H9 (cell line): ENCODE results near the gene OPN1SW. TPM values are rescaled to one million over a fixed set of nuclear protein-coding genes. Genes with fewer than 3 reads are reported as not detected.

Experiments used
- DNase-seq: peaks from one replicate; pipeline ENCODE4 v3.0.0-alpha.2; 2017
- H2AFZ ChIP-seq: one replicate; pipeline ENCODE4 v1.6.1; 2013; ENCODE audit warnings: mild to moderate bottlenecking, low read length, control low read depth, moderate library complexity
- H2AK5ac ChIP-seq: 2 replicates; pipeline ENCODE4 v1.6.1; 2013; ENCODE audit warnings: low read length, control low read depth, mixed read lengths; ENCODE audit not compliant: insufficient read length
- H2BK120ac ChIP-seq: one replicate; pipeline ENCODE4 v1.6.1; 2013; ENCODE audit warnings: low read depth, mild to moderate bottlenecking, low read length, control low read depth, inconsistent platforms; ENCODE audit not compliant: poor library complexity, severe bottlenecking
- H2BK12ac ChIP-seq: 2 replicates; pipeline ENCODE4 v1.6.1; 2013; ENCODE audit warnings: low read length, control low read depth, mixed read lengths, low read depth; ENCODE audit not compliant: insufficient read length
- H2BK15ac ChIP-seq: 2 replicates; pipeline ENCODE4 v1.6.1; 2013; ENCODE audit warnings: low read depth, low read length, control low read depth
- H2BK20ac ChIP-seq: one replicate; pipeline ENCODE4 v1.6.1; 2013; ENCODE audit warnings: low read depth, mild to moderate bottlenecking, low read length, control low read depth, inconsistent platforms; ENCODE audit not compliant: poor library complexity, severe bottlenecking
- H2BK5ac ChIP-seq: 2 replicates; pipeline ENCODE4 v1.6.1; 2013; ENCODE audit warnings: low read length, control low read depth, mixed read lengths; ENCODE audit not compliant: insufficient read length
- H3K14ac ChIP-seq: 2 replicates; pipeline ENCODE4 v1.6.1; 2013; ENCODE audit warnings: low read length, control low read depth; ENCODE audit not compliant: insufficient read depth
- H3K18ac ChIP-seq: 2 replicates; pipeline ENCODE4 v1.6.1; 2013; ENCODE audit warnings: low read depth, mild to moderate bottlenecking, mixed read lengths, low read length, control low read depth; ENCODE audit not compliant: insufficient read length
- H3K23ac ChIP-seq: 2 replicates; pipeline ENCODE4 v1.6.1; 2013; ENCODE audit warnings: low read length, control low read depth, mixed read lengths, low read depth; ENCODE audit not compliant: insufficient read length
- H3K23me2 ChIP-seq: 2 replicates; pipeline ENCODE4 v1.6.1; 2013; ENCODE audit warnings: low read depth, mild to moderate bottlenecking, mixed read lengths, low read length, control low read depth; ENCODE audit not compliant: insufficient read length, poor library complexity, severe bottlenecking
- H3K27ac ChIP-seq: 2 replicates; pipeline ENCODE4 v1.5.1; 2013; ENCODE audit warnings: low read length, control low read depth, mixed read lengths, low read depth; ENCODE audit not compliant: insufficient read length
- H3K27me3 ChIP-seq: 2 replicates; pipeline ENCODE4 v1.6.1; 2013; ENCODE audit warnings: low read length, control low read depth, inconsistent platforms; ENCODE audit not compliant: insufficient read depth
- H3K4ac ChIP-seq: 2 replicates; pipeline ENCODE4 v1.6.1; 2013; ENCODE audit warnings: low read depth, mild to moderate bottlenecking, control low read depth, inconsistent platforms, low read length, moderate library complexity
- H3K4me1 ChIP-seq: 2 replicates; pipeline ENCODE4 v1.6.1; 2013; ENCODE audit warnings: low read length, control low read depth, inconsistent platforms; ENCODE audit not compliant: insufficient read depth
- H3K4me2 ChIP-seq: 2 replicates; pipeline ENCODE4 v1.6.1; 2013; ENCODE audit warnings: low read length, control low read depth, mixed read lengths; ENCODE audit not compliant: insufficient read length, insufficient read depth
- H3K56ac ChIP-seq: 2 replicates; pipeline ENCODE4 v1.6.1; 2013; ENCODE audit warnings: low read depth, mild to moderate bottlenecking, mixed read lengths, low read length, control low read depth; ENCODE audit not compliant: insufficient read length
- H3K79me1 ChIP-seq: 2 replicates; pipeline ENCODE4 v1.6.1; 2013; ENCODE audit warnings: low read depth, mild to moderate bottlenecking, moderate library complexity, low read length, control low read depth, inconsistent platforms; ENCODE audit not compliant: insufficient read depth, poor library complexity, severe bottlenecking
- H3K79me2 ChIP-seq: 2 replicates; pipeline ENCODE4 v1.6.1; 2013; ENCODE audit warnings: low read length, control low read depth, inconsistent platforms; ENCODE audit not compliant: insufficient read depth
- H3K9ac ChIP-seq: 2 replicates; pipeline ENCODE4 v1.6.1; 2013; ENCODE audit warnings: low read length, control low read depth, mixed read lengths; ENCODE audit not compliant: insufficient read length; ENCODE audit errors: extremely low read depth
- H3K9me3 ChIP-seq: one replicate; pipeline ENCODE4 v1.6.1; 2013; ENCODE audit warnings: low read depth, low read length, inconsistent platforms; ENCODE audit not compliant: control insufficient read depth
- H3T11ph ChIP-seq: one replicate; pipeline ENCODE4 v1.6.1; 2013; ENCODE audit warnings: mild to moderate bottlenecking, low read length, control low read depth, inconsistent platforms
- H4K20me1 ChIP-seq: one replicate; pipeline ENCODE4 v1.6.1; 2013; ENCODE audit not compliant: control insufficient read depth, insufficient read length, insufficient read depth
- H4K5ac ChIP-seq: 2 replicates; pipeline ENCODE4 v1.6.1; 2013; ENCODE audit warnings: low read depth, mild to moderate bottlenecking, mixed read lengths, low read length, control low read depth; ENCODE audit not compliant: insufficient read length
- H4K8ac ChIP-seq: replicated peaks from 2 replicates; pipeline ENCODE4 v1.6.1; 2013; ENCODE audit warnings: low read length, control low read depth, mixed read lengths, low read depth; ENCODE audit not compliant: insufficient read length
- H4K91ac ChIP-seq: 2 replicates; pipeline ENCODE4 v1.6.1; 2013; ENCODE audit warnings: low read depth, mild to moderate bottlenecking, moderate library complexity, mixed read lengths, low read length, control low read depth; ENCODE audit not compliant: insufficient read length
- H3K27ac Mint-ChIP-seq, 3 experiments: 2 replicates in 2 of 3; 3 replicates in 1 of 3; pipeline ENCODE4 v1.8.0; 2020 to 2021; ENCODE audit warnings: mixed read lengths in 3 of 3, mild to moderate bottlenecking in 1 of 3, moderate library complexity in 1 of 3
- H3K27me3 Mint-ChIP-seq: 2 replicates; pipeline ENCODE4 v1.8.0; 2021; ENCODE audit warnings: low read depth, mild to moderate bottlenecking, moderate library complexity, mixed read lengths
- H3K36me3 Mint-ChIP-seq, 3 experiments: 2 replicates in 2 of 3; 3 replicates in 1 of 3; pipeline ENCODE4 v1.8.0; 2020 to 2021; ENCODE audit warnings: low read depth in 3 of 3, mixed read lengths in 3 of 3; ENCODE audit not compliant: insufficient read depth in 1 of 3
- H3K4me1 Mint-ChIP-seq, 2 experiments: 2 replicates each; pipeline ENCODE4 v1.8.0; 2020; ENCODE audit warnings: mixed read lengths in 2 of 2
- H3K4me3 Mint-ChIP-seq, 2 experiments: 2 replicates in 1 of 2; 3 replicates in 1 of 2; pipeline ENCODE4 v1.8.0; 2020 to 2021; ENCODE audit warnings: mild to moderate bottlenecking in 2 of 2, mixed read lengths in 2 of 2, moderate library complexity in 1 of 2
- H3K9me3 Mint-ChIP-seq, 2 experiments: 2 replicates in 1 of 2; 3 replicates in 1 of 2; pipeline ENCODE4 v1.8.0; 2020; ENCODE audit warnings: mild to moderate bottlenecking in 2 of 2, mixed read lengths in 2 of 2, moderate library complexity in 1 of 2
- CTCF ChIP-seq: fragments of 200-600 bp; sonication (generic); conservative IDR thresholded peaks from 3 replicates; pipeline ENCODE4 v1.8.0; 2021; ENCODE audit warnings: antibody characterized with exemption, mild to moderate bottlenecking
- WGBS: extraction: QIAGEN DNeasy Blood & Tissue Kit; methylation state at CpG from one replicate; pipeline ENCODE4 v1.1.7; 2013; ENCODE audit warnings: missing lambda C conversion rate, low lambda C conversion rate, mixed read lengths; ENCODE audit not compliant: insufficient read length; ENCODE audit errors: extremely low coverage; 5-methylcytosine and 5-hydroxymethylcytosine counted together
- total RNA-seq: library from RNA; stranded (reverse); gene quantifications from 2 replicates; pipeline ENCODE4 v1.2.1, GENCODE V29; 2021

The OPN1SW gene
- total RNA-seq, 1 experiment from 2014 or later = not detected

GRCh38 chr7:128747327-128748079 is 28.1 kb downstream of the OPN1SW start:
- H3K79me2 ChIP-seq = peaks cover 34% of the 10 kb centered on the region; the same call in 1 of the 2 replicates
- no peak overlapping the region for H3T11ph ChIP-seq
- no peaks in the 10 kb centered on the region for H3K9me3 Mint-ChIP-seq
- H2BK20ac ChIP-seq = no peak overlapping the region
- no peak overlapping the region for H4K91ac ChIP-seq
- H2BK120ac ChIP-seq = no peak overlapping the region
- H3K14ac ChIP-seq = no peak overlapping the region
- H2BK5ac ChIP-seq = no peak overlapping the region
- H4K5ac ChIP-seq = no peak overlapping the region
- H3K23ac ChIP-seq = no peak overlapping the region
- TF ChIP-seq CTCF = no peak
- no peaks in the 10 kb centered on the region for H3K27me3 Mint-ChIP-seq
- no peak overlapping the region for H3K4me2 ChIP-seq
- H3K27ac ChIP-seq = no peak overlapping the region
- H3K4ac ChIP-seq = no peak overlapping the region
- H3K9ac ChIP-seq = no peak overlapping the region
- no peaks in the 10 kb centered on the region for H3K23me2 ChIP-seq
- DNase-seq = no peak
- H3K27me3 ChIP-seq = no peaks in the 10 kb centered on the region
- no peak overlapping the region for H3K4me3 Mint-ChIP-seq
- H2AK5ac ChIP-seq = no peak overlapping the region
- H2BK12ac ChIP-seq = no peak overlapping the region
- H4K8ac ChIP-seq = no peak overlapping the region
- WGBS = no CpG with 5 or more reads among the region's 6 CpGs
- no peaks in the 10 kb centered on the region for H4K20me1 ChIP-seq
- H3K18ac ChIP-seq = no peak overlapping the region
- H3K79me1 ChIP-seq = peaks cover 16% of the 10 kb centered on the region
- no peaks in the 10 kb centered on the region for H3K9me3 ChIP-seq
- no peak overlapping the region for H2AFZ ChIP-seq
- H3K56ac ChIP-seq = no peak overlapping the region
- H3K27ac Mint-ChIP-seq = peak overlapping the region in 2 of 3 experiments; percentile 20 to 42; a peak in 2 of 7 replicates
- no peak overlapping the region for H2BK15ac ChIP-seq
- peaks cover 16 to 51% (median 44%) of the 10 kb centered on the region in 3 experiments for H3K36me3 Mint-ChIP-seq
- H3K4me1 ChIP-seq = no peaks in the 10 kb centered on the region
- H3K4me1 Mint-ChIP-seq = peaks cover 8% of the 10 kb centered on the region in 2 experiments; a peak in 3 of 4 replicates
